ENCODE measurements around the gene GAMT. TPM values are rescaled to one million over a fixed set of nuclear protein-coding genes. Genes with fewer than 3 reads are reported as not detected.

GAMT gene
- total and polyA plus RNA-seq, 2 experiments from 2014 or later: 21.5 to 36.9 TPM

DNA sequence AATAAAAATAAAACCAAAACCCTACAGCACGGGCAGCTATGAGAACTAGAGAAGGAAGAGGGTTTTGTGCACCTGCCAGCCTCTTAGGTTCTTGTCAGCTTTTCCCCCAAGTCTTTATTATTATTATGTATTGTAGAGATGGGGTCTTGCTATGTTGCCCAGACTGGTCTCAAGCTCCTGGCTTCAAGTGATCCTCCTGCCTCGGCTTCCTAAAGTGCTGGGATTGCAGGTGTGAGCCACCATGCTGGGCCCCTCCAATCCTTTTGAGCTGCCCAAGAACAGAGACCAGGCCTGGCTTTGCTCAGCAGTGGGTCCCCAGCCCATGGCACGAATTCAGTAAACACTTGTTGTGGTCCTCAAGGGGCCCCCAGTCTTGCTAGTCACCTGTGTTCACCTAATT lies 19.1 kb downstream of the GAMT start:
- peaks cover 16% of the 10 kb centered on the region; the same call in 1 of the 2 replicates for H3K4me1 ChIP-seq (ENCODE audit: insufficient read depth)
- H3F3A ChIP-seq (replicated peaks; ENCODE audit: low read depth): 0 out of 2 replicates have a peak, but pooled peaks cover 8% of the 10 kb centered on the region
- no peak for TF ChIP-seq JUNB (IDR thresholded peaks at IDR 0.05; ENCODE audit: unreplicated experiment)
- TF ChIP-seq EZH2 (IDR thresholded peaks at IDR 0.05; ENCODE audit: low read depth, unreplicated experiment): no peak
- TF ChIP-seq, protein P1, sequence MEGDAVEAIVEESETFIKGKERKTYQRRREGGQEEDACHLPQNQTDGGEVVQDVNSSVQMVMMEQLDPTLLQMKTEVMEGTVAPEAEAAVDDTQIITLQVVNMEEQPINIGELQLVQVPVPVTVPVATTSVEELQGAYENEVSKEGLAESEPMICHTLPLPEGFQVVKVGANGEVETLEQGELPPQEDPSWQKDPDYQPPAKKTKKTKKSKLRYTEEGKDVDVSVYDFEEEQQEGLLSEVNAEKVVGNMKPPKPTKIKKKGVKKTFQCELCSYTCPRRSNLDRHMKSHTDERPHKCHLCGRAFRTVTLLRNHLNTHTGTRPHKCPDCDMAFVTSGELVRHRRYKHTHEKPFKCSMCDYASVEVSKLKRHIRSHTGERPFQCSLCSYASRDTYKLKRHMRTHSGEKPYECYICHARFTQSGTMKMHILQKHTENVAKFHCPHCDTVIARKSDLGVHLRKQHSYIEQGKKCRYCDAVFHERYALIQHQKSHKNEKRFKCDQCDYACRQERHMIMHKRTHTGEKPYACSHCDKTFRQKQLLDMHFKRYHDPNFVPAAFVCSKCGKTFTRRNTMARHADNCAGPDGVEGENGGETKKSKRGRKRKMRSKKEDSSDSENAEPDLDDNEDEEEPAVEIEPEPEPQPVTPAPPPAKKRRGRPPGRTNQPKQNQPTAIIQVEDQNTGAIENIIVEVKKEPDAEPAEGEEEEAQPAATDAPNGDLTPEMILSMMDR (conservative IDR thresholded peaks at IDR 0.05; ENCODE audit: low read depth in 2 of 2): no peak
- TF ChIP-seq EZH2phosphoT487 (IDR thresholded peaks at IDR 0.05; ENCODE audit: unreplicated experiment): no peak
- TF ChIP-seq ZNF114 (CRISPR knock-in tag; IDR thresholded peaks at IDR 0.05): no peak
- TF ChIP-seq, protein P2, sequence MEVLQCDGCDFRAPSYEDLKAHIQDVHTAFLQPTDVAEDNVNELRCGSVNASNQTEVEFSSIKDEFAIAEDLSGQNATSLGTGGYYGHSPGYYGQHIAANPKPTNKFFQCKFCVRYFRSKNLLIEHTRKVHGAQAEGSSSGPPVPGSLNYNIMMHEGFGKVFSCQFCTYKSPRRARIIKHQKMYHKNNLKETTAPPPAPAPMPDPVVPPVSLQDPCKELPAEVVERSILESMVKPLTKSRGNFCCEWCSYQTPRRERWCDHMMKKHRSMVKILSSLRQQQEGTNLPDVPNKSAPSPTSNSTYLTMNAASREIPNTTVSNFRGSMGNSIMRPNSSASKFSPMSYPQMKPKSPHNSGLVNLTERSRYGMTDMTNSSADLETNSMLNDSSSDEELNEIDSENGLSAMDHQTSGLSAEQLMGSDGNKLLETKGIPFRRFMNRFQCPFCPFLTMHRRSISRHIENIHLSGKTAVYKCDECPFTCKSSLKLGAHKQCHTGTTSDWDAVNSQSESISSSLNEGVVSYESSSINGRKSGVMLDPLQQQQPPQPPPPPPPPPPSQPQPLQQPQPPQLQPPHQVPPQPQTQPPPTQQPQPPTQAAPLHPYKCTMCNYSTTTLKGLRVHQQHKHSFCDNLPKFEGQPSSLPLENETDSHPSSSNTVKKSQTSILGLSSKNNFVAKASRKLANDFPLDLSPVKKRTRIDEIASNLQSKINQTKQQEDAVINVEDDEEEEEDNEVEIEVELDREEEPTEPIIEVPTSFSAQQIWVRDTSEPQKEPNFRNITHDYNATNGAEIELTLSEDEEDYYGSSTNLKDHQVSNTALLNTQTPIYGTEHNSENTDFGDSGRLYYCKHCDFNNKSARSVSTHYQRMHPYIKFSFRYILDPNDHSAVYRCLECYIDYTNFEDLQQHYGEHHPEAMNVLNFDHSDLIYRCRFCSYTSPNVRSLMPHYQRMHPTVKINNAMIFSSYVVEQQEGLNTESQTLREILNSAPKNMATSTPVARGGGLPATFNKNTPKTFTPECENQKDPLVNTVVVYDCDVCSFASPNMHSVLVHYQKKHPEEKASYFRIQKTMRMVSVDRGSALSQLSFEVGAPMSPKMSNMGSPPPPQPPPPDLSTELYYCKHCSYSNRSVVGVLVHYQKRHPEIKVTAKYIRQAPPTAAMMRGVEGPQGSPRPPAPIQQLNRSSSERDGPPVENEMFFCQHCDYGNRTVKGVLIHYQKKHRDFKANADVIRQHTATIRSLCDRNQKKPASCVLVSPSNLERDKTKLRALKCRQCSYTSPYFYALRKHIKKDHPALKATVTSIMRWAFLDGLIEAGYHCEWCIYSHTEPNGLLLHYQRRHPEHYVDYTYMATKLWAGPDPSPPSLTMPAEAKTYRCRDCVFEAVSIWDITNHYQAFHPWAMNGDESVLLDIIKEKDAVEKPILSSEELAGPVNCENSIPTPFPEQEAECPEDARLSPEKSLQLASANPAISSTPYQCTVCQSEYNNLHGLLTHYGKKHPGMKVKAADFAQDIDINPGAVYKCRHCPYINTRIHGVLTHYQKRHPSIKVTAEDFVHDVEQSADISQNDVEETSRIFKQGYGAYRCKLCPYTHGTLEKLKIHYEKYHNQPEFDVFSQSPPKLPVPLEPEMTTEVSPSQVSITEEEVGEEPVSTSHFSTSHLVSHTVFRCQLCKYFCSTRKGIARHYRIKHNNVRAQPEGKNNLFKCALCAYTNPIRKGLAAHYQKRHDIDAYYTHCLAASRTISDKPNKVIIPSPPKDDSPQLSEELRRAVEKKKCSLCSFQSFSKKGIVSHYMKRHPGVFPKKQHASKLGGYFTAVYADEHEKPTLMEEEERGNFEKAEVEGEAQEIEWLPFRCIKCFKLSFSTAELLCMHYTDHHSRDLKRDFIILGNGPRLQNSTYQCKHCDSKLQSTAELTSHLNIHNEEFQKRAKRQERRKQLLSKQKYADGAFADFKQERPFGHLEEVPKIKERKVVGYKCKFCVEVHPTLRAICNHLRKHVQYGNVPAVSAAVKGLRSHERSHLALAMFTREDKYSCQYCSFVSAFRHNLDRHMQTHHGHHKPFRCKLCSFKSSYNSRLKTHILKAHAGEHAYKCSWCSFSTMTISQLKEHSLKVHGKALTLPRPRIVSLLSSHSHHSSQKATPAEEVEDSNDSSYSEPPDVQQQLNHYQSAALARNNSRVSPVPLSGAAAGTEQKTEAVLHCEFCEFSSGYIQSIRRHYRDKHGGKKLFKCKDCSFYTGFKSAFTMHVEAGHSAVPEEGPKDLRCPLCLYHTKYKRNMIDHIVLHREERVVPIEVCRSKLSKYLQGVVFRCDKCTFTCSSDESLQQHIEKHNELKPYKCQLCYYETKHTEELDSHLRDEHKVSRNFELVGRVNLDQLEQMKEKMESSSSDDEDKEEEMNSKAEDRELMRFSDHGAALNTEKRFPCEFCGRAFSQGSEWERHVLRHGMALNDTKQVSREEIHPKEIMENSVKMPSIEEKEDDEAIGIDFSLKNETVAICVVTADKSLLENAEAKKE (CRISPR knock-in tag; IDR thresholded peaks at IDR 0.05): no peak
- TF ChIP-seq, protein P3, sequence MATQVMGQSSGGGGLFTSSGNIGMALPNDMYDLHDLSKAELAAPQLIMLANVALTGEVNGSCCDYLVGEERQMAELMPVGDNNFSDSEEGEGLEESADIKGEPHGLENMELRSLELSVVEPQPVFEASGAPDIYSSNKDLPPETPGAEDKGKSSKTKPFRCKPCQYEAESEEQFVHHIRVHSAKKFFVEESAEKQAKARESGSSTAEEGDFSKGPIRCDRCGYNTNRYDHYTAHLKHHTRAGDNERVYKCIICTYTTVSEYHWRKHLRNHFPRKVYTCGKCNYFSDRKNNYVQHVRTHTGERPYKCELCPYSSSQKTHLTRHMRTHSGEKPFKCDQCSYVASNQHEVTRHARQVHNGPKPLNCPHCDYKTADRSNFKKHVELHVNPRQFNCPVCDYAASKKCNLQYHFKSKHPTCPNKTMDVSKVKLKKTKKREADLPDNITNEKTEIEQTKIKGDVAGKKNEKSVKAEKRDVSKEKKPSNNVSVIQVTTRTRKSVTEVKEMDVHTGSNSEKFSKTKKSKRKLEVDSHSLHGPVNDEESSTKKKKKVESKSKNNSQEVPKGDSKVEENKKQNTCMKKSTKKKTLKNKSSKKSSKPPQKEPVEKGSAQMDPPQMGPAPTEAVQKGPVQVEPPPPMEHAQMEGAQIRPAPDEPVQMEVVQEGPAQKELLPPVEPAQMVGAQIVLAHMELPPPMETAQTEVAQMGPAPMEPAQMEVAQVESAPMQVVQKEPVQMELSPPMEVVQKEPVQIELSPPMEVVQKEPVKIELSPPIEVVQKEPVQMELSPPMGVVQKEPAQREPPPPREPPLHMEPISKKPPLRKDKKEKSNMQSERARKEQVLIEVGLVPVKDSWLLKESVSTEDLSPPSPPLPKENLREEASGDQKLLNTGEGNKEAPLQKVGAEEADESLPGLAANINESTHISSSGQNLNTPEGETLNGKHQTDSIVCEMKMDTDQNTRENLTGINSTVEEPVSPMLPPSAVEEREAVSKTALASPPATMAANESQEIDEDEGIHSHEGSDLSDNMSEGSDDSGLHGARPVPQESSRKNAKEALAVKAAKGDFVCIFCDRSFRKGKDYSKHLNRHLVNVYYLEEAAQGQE (IDR thresholded peaks at IDR 0.05; ENCODE audit: unreplicated experiment): no peak
- TF ChIP-seq, protein P4, sequence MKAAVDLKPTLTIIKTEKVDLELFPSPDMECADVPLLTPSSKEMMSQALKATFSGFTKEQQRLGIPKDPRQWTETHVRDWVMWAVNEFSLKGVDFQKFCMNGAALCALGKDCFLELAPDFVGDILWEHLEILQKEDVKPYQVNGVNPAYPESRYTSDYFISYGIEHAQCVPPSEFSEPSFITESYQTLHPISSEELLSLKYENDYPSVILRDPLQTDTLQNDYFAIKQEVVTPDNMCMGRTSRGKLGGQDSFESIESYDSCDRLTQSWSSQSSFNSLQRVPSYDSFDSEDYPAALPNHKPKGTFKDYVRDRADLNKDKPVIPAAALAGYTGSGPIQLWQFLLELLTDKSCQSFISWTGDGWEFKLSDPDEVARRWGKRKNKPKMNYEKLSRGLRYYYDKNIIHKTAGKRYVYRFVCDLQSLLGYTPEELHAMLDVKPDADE (IDR thresholded peaks at IDR 0.05): no peak
- no peak for TF ChIP-seq CREB1 (CRISPR knock-in tag; IDR thresholded peaks at IDR 0.05; ENCODE audit: low read depth)
- TF ChIP-seq STAT1 (IDR thresholded peaks at IDR 0.05; ENCODE audit: unreplicated experiment): no peak
- no peak for TF ChIP-seq ZNF331 (CRISPR knock-in tag; IDR thresholded peaks at IDR 0.05; ENCODE audit: low read depth)
- TF ChIP-seq NANOG (IDR thresholded peaks at IDR 0.05; ENCODE audit: borderline replicate concordance): no peak
- TF ChIP-seq POLR2AphosphoS5 (IDR thresholded peaks at IDR 0.05; ENCODE audit: low read depth): no peak
- no peak overlapping the region for H2AFZ ChIP-seq
- no peak for DNase-seq (ENCODE audit: low spot score)
- H3K9me2 ChIP-seq (ENCODE audit: insufficient read depth): no peaks in the 10 kb centered on the region
- H3K36me3 ChIP-seq (ENCODE audit: insufficient read depth): no peaks in the 10 kb centered on the region; the same call in 1 of the 2 replicates
- H3K27ac ChIP-seq (ENCODE audit: low read depth): no peak overlapping the region
- no peak overlapping the region for H3K4me2 ChIP-seq
- H3K27me3 ChIP-seq (ENCODE audit: insufficient read depth): no peaks in the 10 kb centered on the region
- ATAC-seq: no peak
- H3K4me3 ChIP-seq: no peak overlapping the region
- H3K36me3 Mint-ChIP-seq (ENCODE audit: low read depth): peaks cover 13% of the 10 kb centered on the region
- H4K20me1 ChIP-seq (replicated peaks; ENCODE audit: insufficient read depth): peaks cover 4% of the 10 kb centered on the region; the same call in 1 of the 2 replicates
- H3K4me1 Mint-ChIP-seq: peaks cover 13% of the 10 kb centered on the region
- H3K9me3 Mint-ChIP-seq: peaks cover 5% of the 10 kb centered on the region
- peaks cover 15% of the 10 kb centered on the region for H3K79me2 ChIP-seq (replicated peaks; ENCODE audit: insufficient read depth)
- H3K4me3 Mint-ChIP-seq: no peak overlapping the region
- no peak overlapping the region for H3K27ac Mint-ChIP-seq
- H3K27me3 Mint-ChIP-seq (ENCODE audit: insufficient read depth, low read depth, poor library complexity): peaks cover 23% of the 10 kb centered on the region

Data from GM23338 (cell line).